Prostate gland (tissue), 2 donors: ENCODE results near the gene ZEB2.

Source experiments
- CTCF ChIP-seq, 4 experiments: fragments of 200-600 bp in 2 of 4; fragments of 450-650 bp in 2 of 4; sonication (generic) in 2 of 4; IDR thresholded peaks; 1 replicate in 3 of 4; 2 replicates in 1 of 4; pipeline ENCODE4 v1.5.1; 2016 to 2019; ENCODE audit warnings: antibody characterized with exemption in 4 of 4, mild to moderate bottlenecking in 2 of 4, moderate library complexity in 2 of 4
- POLR2A ChIP-seq: fragments of 450-650 bp; IDR thresholded peaks from one replicate; pipeline ENCODE4 v1.6.1; 2016; ENCODE audit warnings: antibody characterized with exemption, mild to moderate bottlenecking
- POLR2AphosphoS5 ChIP-seq: sonication (generic); formaldehyde crosslinking; IDR thresholded peaks from one replicate; pipeline ENCODE4 v1.6.1; 2017; ENCODE audit warnings: antibody characterized with exemption

GRCh38 chr2:144479659-144480058 lies 40.3 kb downstream of the ZEB2 start:
- no peak for TF ChIP-seq CTCF (IDR thresholded peaks at IDR 0.05)
- no peak for TF ChIP-seq POLR2AphosphoS5
- no peak for TF ChIP-seq POLR2A
